ENCODE results near the gene TP53I11. TPM values are rescaled to one million over a fixed set of nuclear protein-coding genes. Genes with fewer than 3 reads are reported as not detected.

Gene TP53I11
- total RNA-seq, 4 donors from 2014 or later, result 19.8 to 110 (median 40.8) TPM

DNA sequence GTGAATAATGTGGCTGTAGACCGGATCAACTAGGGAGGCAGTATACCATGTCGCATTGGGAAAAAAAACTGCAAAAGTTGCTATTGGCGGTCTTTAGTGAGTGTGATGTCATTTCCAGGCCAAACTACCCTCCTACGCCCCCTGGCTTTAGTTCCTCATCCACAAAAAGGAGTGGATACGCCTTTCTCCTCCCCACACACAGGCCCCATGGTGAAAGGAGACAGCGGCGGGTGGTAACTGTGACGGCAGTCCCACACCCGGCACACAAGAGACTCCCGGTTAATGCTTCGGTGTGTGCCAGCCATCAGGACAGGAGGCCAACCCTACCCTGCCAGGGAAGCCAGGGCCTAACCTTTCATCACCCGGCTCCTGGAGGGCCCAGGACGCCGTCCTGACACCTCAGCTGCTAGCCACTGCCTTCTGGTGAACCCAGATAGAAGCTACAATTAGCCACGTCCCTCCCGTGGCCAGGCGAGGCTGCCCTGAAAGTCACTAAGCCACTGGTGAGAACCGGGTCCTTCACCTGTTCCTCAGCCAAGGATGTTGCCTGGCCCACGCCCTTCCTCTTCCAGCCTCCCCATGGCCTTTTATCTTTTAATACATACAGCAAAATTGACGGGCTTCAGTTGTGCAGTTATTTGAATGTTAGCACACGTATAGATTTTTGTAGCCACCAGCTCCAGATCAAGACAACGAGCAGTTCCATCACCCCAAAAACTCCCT lies 10.8 kb downstream of the TP53I11 start:
- Histone ChIP-seq H3K27ac (peak overlapping the region in 1 of 4 donors; percentile 67), H3K27me3 (no peaks in the 10 kb centered on the region), H3K36me3 (peaks cover 0 to 17% of the 10 kb centered on the region in 2 donors), H3K4me3 (no peak overlapping the region), H3K9me3 (no peaks in the 10 kb centered on the region), H3K4me1 (peaks cover 0 to 63% (median 10%) of the 10 kb centered on the region in 3 donors)
- WGBS, 2 donors (ENCODE audit: low coverage in 1 of 2), result 65% methylated on average over 11 of the region's 22 CpGs; no CpG with 5 or more reads in 1 of the 2 donors
- no peak for TF ChIP-seq EP300 (IDR thresholded peaks at IDR 0.05)
- TF ChIP-seq, protein P1, sequence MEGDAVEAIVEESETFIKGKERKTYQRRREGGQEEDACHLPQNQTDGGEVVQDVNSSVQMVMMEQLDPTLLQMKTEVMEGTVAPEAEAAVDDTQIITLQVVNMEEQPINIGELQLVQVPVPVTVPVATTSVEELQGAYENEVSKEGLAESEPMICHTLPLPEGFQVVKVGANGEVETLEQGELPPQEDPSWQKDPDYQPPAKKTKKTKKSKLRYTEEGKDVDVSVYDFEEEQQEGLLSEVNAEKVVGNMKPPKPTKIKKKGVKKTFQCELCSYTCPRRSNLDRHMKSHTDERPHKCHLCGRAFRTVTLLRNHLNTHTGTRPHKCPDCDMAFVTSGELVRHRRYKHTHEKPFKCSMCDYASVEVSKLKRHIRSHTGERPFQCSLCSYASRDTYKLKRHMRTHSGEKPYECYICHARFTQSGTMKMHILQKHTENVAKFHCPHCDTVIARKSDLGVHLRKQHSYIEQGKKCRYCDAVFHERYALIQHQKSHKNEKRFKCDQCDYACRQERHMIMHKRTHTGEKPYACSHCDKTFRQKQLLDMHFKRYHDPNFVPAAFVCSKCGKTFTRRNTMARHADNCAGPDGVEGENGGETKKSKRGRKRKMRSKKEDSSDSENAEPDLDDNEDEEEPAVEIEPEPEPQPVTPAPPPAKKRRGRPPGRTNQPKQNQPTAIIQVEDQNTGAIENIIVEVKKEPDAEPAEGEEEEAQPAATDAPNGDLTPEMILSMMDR (IDR thresholded peaks at IDR 0.05), result peak in 2 of 4 experiments; percentile 8 to 17
- peak; percentile 41 for ATAC-seq

DNA sequence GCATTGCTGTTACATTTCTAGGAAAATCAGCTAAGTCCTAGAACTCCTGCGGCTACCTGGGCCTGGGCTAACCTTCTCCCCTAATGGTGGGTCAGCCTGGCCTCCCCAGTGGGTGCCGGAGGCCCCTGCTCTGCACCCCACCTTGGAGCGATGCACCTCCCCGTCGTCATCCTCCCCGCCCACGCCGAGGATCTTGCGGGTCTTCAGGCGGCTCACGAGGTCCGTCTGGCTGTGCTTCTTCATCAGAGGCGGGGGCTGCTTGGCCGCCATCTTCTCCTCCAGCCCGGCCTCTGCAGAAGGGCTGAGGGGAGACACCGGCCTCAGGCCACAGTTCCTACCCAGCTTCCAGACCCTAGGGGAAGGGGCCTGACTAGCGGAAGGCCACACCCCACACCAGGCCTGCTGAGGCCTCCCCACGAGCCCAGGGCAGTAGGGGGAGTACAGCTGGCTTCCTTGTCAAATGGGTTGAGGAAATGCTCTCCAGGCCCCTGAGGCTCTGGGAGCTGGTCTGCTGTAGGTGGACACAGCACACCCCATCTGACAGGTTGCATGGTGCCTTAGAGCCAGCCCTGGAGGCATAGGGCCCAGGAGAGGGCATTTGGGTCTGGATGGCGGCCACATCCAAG lies 12.5 kb downstream of the TP53I11 start:
- H3K27ac ChIP-seq, result no peak overlapping the region
- no peaks in the 10 kb centered on the region for H3K9me3 ChIP-seq
- H3K27me3 ChIP-seq, result no peaks in the 10 kb centered on the region
- TF ChIP-seq POLR2A (IDR thresholded peaks at IDR 0.05) (no peak), POLR2AphosphoS5 (IDR thresholded peaks at IDR 0.05) (no peak)
- H3K4me3 ChIP-seq, result no peak overlapping the region
- peaks cover 0 to 49% (median 10%) of the 10 kb centered on the region in 3 donors for H3K4me1 ChIP-seq
- ATAC-seq, result no peak
- H3K36me3 ChIP-seq, result peaks cover 0 to 21% of the 10 kb centered on the region in 2 donors
- 98% methylated on average over 4 of the region's 19 CpGs; no CpG with 5 or more reads in 1 of the 2 donors for WGBS, 2 donors (ENCODE audit: low coverage in 1 of 2)

DNA sequence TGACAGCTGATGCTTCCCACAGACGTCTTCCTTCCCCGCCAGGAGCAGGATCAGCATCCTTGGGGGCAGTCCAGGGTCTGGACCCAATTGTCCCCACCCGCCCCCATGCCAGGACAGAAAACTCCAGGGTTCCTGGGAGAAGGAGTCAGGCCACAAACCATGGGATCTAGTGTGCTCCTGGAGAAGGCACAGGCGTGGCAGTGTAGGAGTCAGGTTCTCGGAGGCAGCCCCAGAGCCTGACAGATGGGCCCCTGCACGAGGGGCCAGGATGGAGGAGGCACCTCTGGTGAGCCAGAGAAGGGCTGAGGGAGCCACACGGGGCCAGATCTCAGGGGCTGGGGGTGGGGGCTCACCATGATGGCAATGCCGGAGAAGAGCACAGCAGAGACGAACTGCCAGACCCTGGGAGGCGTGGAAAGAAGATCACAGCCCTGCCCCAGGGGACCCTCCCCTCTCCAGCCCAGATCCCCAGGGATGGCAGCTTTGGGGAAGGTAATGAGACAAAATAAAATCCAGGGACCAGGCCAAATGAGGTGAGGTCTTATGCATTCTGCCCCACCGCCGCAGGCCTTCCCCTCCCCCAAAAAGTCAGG lies 13.6 kb downstream of the TP53I11 start:
- Histone ChIP-seq H3K27ac (no peak overlapping the region), H3K4me1 (peaks cover 0 to 42% (median 10%) of the 10 kb centered on the region in 3 donors), H3K9me3 (no peaks in the 10 kb centered on the region), H3K4me3 (no peak overlapping the region), H3K27me3 (no peaks in the 10 kb centered on the region), H3K36me3 (peaks cover 0 to 21% of the 10 kb centered on the region in 2 donors)
- TF ChIP-seq, protein P1 (IDR thresholded peaks at IDR 0.05), result no peak
- TF ChIP-seq POLR2A (IDR thresholded peaks at IDR 0.05), result no peak
- WGBS, 2 donors (ENCODE audit: low coverage in 1 of 2), result 93 to 98% methylated on average over 2 to 7 of the region's 12 CpGs
- no peak for ATAC-seq

DNA sequence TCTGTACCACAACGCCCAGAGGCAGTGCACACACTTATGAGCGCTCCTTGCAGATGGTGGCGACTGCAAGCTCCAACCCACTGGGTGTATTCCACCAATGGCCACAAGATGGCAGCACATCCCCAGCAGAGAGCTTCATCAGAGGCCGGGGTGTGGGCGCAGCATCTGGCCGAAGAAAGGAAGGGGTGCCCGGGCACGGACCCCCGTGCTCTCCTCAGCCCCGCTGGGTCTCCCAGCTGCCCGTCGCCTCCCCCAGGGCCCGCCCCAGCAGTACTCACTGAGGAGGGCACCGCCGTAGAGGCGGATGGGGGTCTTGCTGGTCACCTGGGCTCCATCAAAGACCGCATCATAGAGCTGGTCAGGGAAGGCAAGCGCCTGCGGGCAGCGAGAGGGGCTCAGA lies 14.2 kb downstream of the TP53I11 start:
- peak; percentile 58 for ATAC-seq
- no peaks in the 10 kb centered on the region for H3K27me3 ChIP-seq
- no peak for TF ChIP-seq POLR2AphosphoS5 (IDR thresholded peaks at IDR 0.05)
- TF ChIP-seq, protein P1 (IDR thresholded peaks at IDR 0.05), result peak in 3 of 4 experiments; percentile 97 to 99 (median 97)
- peaks cover 0 to 36% (median 8%) of the 10 kb centered on the region in 3 donors for H3K4me1 ChIP-seq
- H3K36me3 ChIP-seq, result peaks cover 0 to 21% of the 10 kb centered on the region in 2 donors
- H3K27ac ChIP-seq, result no peak overlapping the region
- H3K9me3 ChIP-seq, result no peaks in the 10 kb centered on the region
- H3K4me3 ChIP-seq, result no peak overlapping the region
- 0% methylated on average over 1 of the region's 20 CpGs; no CpG with 5 or more reads in 1 of the 2 donors for WGBS, 2 donors (ENCODE audit: low coverage in 1 of 2)

DNA sequence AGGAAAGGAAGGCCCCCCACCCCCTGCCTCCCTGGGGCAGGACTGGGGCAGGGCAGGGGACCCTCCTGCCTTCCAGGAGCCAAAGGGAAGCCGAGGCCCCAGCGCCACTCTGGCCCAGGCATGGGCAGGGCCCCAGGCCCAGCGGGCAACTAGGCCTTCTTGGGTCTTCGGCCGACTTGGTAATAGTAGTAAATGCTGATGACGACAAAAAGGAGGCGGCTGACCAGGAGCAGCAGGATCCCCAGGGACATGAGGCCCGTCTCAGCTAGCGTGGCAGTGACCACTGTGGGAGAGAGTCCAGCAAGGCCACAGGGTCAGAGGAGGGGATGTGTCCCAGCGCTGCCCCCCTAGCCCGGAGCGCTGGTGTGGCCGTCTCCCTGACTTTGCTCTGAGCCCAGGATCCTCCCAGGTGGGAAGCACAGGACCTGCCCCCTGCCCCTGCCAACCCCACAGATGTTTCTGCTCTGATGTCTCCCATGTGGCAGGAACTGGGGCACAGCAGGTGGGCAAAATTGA lies 15.9 kb downstream of the TP53I11 start:
- no CpG with 5 or more reads among the region's 13 CpGs for WGBS, 2 donors (ENCODE audit: low coverage in 1 of 2)
- TF ChIP-seq EP300 (IDR thresholded peaks at IDR 0.05) (no peak), POLR2A (IDR thresholded peaks at IDR 0.05) (no peak), POLR2AphosphoS5 (IDR thresholded peaks at IDR 0.05) (no peak)
- TF ChIP-seq, protein P1 (IDR thresholded peaks at IDR 0.05), result no peak
- Histone ChIP-seq H3K27me3 (no peaks in the 10 kb centered on the region), H3K9me3 (no peaks in the 10 kb centered on the region), H3K4me3 (no peak overlapping the region), H3K36me3 (peaks cover 0 to 35% of the 10 kb centered on the region in 2 donors), H3K27ac (no peak overlapping the region), H3K4me1 (peaks cover 0 to 21% (median 0%) of the 10 kb centered on the region in 3 donors)
- no peak for ATAC-seq

Measured in gastroesophageal sphincter (tissue), 4 donors.